IPS DF 6.9 (cell line): ENCODE measurements around the gene PLBD2.

Experiments used
- DNase-seq: peaks from one replicate; pipeline ENCODE4 v3.0.0-alpha.2; 2013; ENCODE audit warnings: low read depth, low spot score
- H3K27ac ChIP-seq: one replicate; pipeline ENCODE4 v1.5.1; 2013; ENCODE audit warnings: low read length, control low read depth
- H3K27me3 ChIP-seq: 2 replicates; pipeline ENCODE4 v1.6.1; 2013; ENCODE audit warnings: mild to moderate bottlenecking, low read length; ENCODE audit not compliant: control insufficient read depth, insufficient read depth
- H3K36me3 ChIP-seq: 2 replicates; pipeline ENCODE4 v1.6.1; 2013; ENCODE audit warnings: low read length; ENCODE audit not compliant: control insufficient read depth, insufficient read depth
- H3K4me1 ChIP-seq: 2 replicates; pipeline ENCODE4 v1.6.1; 2013; ENCODE audit warnings: low read length; ENCODE audit not compliant: control insufficient read depth, insufficient read depth
- H3K4me3 ChIP-seq: 2 replicates; pipeline ENCODE4 v1.5.1; 2013; ENCODE audit warnings: mild to moderate bottlenecking, low read length
- H3K9me3 ChIP-seq: 2 replicates; pipeline ENCODE4 v1.6.1; 2013; ENCODE audit warnings: low read length, inconsistent platforms; ENCODE audit not compliant: control insufficient read depth, insufficient read depth
- WGBS: extraction: QIAGEN DNeasy Blood & Tissue Kit; methylation state at CpG from one replicate; pipeline ENCODE4 v1.1.7; 2013; ENCODE audit warnings: mixed read lengths, missing lambda C conversion rate; ENCODE audit not compliant: insufficient read length, insufficient coverage; 5-methylcytosine and 5-hydroxymethylcytosine counted together

Gene PLBD2

DNA sequence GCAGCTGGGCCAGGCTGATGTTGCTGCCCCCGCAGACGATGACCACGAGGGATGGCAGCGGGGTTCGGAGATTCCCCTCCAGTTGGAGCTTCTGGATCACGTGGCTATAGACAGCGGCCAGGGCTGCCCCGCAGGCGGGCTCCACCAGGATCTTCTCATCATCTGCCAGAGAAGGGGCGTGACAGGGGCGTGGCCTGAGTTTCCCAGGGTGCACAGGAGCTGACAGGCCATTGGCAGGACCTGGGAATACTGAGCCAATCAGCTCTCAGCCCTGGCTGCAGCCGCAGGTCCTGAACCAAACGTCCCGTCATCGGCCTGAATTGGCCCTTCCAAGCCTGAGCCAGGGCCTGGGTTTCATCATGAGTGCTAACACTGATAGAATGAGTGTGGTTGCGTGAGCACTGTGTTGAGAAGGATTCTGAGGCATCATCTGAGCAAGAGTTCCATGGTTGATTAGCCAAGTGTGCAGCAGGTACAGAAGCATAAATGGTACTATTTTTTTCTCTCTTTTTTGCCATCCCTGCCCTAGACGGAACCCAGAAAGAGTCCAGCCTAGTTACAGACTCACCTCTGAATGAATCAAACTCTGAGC, 34.7 kb downstream of the PLBD2 start:
- DNase-seq, result peak; percentile 80
- no peak overlapping the region for H3K27ac ChIP-seq
- no peaks in the 10 kb centered on the region; the same call in 1 of the 2 replicates for H3K36me3 ChIP-seq
- H3K9me3 ChIP-seq, result no peaks in the 10 kb centered on the region
- H3K4me3 ChIP-seq, result no peak overlapping the region
- no CpG with 5 or more reads among the region's 17 CpGs for WGBS
- H3K27me3 ChIP-seq, result no peaks in the 10 kb centered on the region
- no peaks in the 10 kb centered on the region; the same call in 1 of the 2 replicates for H3K4me1 ChIP-seq

DNA sequence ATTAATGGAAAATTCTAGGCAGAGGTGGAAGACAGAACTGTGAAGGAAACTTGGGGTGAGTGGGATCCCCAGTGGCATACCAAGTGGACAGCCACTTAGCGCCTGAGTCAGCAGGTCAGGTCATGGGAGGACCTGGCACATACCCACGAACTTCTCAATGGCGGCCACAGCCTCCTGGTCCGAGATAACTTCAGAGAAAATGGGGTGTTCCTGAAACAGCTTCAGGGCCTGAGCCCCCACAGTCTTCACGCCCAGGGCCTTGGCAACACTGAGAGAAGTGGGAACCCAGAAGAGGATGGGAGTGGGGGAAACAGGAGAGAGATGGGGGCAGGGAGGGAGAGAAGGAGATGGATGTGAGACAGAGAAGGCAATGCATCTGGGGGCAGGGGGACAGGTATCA, 35.4 kb downstream of the PLBD2 start:
- H3K27ac ChIP-seq, result no peak overlapping the region
- no peaks in the 10 kb centered on the region for H3K9me3 ChIP-seq
- no CpG with 5 or more reads among the region's 5 CpGs for WGBS
- H3K36me3 ChIP-seq, result no peaks in the 10 kb centered on the region; the same call in 1 of the 2 replicates
- no peak for DNase-seq
- H3K27me3 ChIP-seq, result no peaks in the 10 kb centered on the region
- no peaks in the 10 kb centered on the region; the same call in 1 of the 2 replicates for H3K4me1 ChIP-seq
- no peak overlapping the region for H3K4me3 ChIP-seq

DNA sequence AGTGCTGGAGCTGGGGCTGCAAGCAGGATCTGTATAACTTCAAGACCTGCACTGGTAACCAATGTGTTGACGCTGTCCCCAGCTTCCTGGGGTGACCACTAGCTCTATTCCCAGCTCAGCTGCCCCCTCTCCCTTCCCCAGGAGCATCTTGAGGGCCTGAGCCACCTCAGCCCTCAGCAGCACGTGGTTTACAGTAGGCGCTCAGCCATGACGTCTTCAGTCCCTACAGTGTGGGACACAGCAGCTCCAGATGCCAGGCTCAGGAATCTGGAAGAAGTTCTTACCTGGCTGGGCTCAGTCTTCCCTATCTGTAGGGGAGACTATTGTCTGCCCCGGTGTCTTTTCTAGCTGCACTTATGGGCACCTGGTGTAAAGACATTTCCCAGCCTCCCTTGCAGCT, 36.7 kb downstream of the PLBD2 start:
- no peaks in the 10 kb centered on the region; the same call in 1 of the 2 replicates for H3K4me1 ChIP-seq
- H3K27me3 ChIP-seq, result no peaks in the 10 kb centered on the region
- H3K36me3 ChIP-seq, result no peaks in the 10 kb centered on the region; the same call in 1 of the 2 replicates
- H3K9me3 ChIP-seq, result no peaks in the 10 kb centered on the region
- WGBS, result no CpG with 5 or more reads among the region's 5 CpGs
- H3K27ac ChIP-seq, result no peak overlapping the region
- H3K4me3 ChIP-seq, result no peak overlapping the region
- no peak for DNase-seq

DNA sequence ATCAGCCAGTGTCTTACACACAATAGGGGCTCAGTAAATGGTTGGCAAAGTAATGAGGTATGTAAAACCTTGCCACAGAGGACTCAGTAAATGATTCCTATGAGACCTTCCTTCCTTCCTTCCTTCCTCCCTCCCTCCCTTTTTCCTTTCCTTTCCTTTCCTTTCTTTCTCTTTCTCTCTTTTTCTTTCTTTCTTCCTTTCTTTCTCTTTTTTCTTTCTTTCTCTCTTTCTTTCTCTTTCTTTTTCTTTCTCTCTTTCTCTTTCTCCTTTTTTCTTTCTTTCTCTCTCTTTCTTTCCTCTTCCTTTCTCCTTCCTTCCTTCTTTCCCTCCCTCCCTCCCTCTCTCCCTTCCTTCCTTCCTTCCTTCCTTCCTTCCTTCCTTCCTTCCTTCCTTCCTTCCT, 37.8 kb downstream of the PLBD2 start:
- H3K27me3 ChIP-seq, result no peaks in the 10 kb centered on the region
- no peaks in the 10 kb centered on the region for H3K9me3 ChIP-seq
- no peak overlapping the region for H3K27ac ChIP-seq
- DNase-seq, result no peak
- H3K36me3 ChIP-seq, result no peaks in the 10 kb centered on the region
- H3K4me3 ChIP-seq, result no peak overlapping the region
- H3K4me1 ChIP-seq, result no peaks in the 10 kb centered on the region; the same call in 1 of the 2 replicates

DNA sequence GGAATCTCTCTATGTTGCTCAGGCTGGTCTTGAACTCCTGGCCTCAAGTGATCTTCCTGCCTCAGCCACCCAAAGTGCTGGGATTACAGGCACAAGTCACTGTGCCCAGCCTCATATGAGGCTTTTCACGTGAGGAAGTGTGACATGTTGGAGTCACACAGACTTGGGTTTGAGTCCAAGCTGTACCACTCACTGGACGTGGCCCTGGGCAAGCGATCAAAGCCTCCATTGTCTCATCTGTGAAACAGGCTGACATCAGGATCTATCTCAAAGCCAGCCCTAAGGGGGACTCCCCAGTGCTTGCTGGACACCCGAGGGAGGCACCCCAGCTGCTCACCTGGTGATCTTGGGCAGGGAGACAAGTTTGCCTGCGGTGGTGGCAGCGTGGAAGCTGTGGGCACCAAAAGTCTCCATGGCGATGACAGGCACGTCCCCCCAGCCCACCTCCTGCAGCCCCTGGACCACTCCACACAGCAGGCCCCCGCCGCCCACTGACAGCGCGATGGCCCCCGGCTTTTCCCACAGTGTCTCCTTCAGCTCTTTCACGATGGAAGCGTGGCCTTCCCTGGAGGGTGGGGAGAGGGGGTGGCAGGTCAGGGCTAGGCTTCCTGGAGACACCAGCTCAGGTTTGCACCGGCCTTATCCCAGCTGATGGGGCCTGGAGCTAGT, 38.6 kb downstream of the PLBD2 start:
- H3K27me3 ChIP-seq, result no peaks in the 10 kb centered on the region
- no peaks in the 10 kb centered on the region; the same call in 1 of the 2 replicates for H3K4me1 ChIP-seq
- H3K27ac ChIP-seq, result no peak overlapping the region
- H3K4me3 ChIP-seq, result no peak overlapping the region
- no CpG with 5 or more reads among the region's 16 CpGs for WGBS
- H3K36me3 ChIP-seq, result no peaks in the 10 kb centered on the region
- no peaks in the 10 kb centered on the region for H3K9me3 ChIP-seq
- DNase-seq, result no peak

DNA sequence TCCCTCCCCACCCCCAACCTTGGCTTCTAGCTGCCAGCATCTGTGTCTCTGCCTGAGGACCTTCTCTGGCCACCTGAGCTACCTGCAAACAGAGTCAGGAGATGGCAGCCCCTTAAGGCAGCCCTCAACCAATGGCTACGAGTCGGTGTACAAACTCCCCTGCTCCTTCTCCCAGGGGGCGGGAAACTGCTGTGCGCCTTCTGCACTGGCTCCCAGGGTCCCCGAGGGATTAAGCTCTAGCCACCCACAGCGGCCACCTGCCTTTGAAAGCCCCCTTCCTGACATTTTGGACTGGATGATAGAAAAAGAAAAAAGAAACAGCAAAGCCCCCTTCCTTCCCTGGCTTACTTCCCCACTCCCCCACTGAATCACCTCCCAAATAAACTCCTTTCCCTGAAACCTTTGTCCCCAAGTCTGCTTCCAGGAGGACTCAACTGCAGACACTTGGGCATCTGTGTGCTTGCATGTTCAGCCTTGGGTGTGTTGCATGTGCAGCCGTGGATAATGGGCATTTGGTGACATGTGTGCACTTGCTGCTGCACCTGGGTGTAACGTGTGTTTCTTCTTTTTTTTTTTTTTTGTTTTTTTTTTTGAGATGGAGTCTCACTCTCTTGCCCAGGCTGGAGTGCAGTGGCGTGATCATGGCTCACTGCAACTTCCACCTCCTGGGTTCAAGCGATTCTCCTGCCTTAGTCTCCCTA, 39.3 kb downstream of the PLBD2 start:
- no peak overlapping the region for H3K27ac ChIP-seq
- H3K4me3 ChIP-seq, result no peak overlapping the region
- DNase-seq, result no peak
- H3K27me3 ChIP-seq, result no peaks in the 10 kb centered on the region
- WGBS, result no CpG with 5 or more reads among the region's 10 CpGs
- H3K4me1 ChIP-seq, result no peaks in the 10 kb centered on the region; the same call in 1 of the 2 replicates
- H3K9me3 ChIP-seq, result no peaks in the 10 kb centered on the region
- no peaks in the 10 kb centered on the region for H3K36me3 ChIP-seq

DNA sequence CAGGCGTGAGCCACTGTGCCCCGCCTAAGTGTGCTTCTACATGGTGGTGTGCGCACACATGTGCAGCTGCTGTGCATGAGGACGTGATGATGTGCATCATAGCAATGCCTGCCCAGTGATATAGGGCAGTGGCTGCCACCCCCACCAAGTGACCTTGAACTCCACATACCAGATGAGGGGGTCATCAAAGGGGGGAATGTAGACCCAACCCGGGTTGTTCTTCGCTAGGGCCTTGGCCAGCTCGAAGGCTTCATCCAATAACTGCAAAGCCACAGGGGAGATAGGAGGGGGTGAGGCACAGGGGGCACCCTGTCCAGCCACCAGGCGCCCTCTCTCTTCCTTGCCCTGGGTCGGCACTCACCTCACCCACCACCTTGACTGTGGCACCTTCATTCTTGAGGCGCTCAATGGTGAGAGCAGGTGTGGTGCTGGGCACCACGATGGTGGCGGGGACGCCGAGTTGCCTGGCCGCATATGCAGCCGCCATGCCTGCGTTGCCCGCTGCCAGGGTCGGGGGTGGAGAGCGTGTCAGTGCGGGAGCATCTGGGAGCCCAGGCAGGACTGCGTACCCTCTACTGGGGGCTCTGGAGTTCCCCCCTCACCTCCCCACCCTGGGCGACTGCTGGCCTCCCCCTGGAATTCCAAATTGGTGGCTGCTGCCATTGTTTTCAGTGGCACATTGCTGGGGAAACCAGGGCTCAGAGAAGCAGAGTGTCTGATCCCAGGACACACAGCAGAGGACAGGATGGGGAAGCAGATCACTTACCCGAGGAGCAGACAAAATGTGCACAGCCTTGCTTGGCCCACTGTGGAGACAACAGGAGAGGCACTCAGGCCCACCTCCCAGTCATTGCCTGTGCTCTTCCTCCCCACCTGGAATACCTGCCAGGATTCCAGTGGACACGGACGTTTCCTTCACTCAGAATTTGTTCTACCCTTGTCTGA, 40.2 kb downstream of the PLBD2 start:
- Histone ChIP-seq H3K27me3 (no peaks in the 10 kb centered on the region), H3K4me3 (no peak overlapping the region), H3K9me3 (no peaks in the 10 kb centered on the region), H3K4me1 (no peaks in the 10 kb centered on the region; the same call in 1 of the 2 replicates), H3K27ac (no peak overlapping the region), H3K36me3 (no peaks in the 10 kb centered on the region)
- no peak for DNase-seq
- no CpG with 5 or more reads among the region's 26 CpGs for WGBS

DNA sequence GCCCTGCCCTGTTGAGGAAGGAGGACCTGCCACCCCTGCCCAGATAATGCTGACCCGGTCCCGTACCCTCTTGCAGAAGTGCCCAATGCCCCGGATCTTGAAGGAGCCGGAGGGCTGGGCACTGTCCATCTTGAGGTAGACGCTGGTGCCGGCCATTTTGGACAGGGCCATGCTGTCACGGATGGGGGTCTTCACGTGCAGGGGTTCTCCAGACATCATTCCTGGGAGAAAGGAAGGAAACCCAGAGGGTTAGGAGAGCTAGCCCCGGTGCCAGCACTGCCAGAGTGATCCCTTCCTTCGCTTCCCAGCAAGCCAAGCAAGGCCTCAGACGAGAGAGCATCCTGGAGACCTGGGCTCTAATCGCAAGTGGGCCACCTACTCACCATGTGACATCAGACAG, 41.1 kb downstream of the PLBD2 start:
- H3K9me3 ChIP-seq, result no peaks in the 10 kb centered on the region
- WGBS, result no CpG with 5 or more reads among the region's 12 CpGs

DNA sequence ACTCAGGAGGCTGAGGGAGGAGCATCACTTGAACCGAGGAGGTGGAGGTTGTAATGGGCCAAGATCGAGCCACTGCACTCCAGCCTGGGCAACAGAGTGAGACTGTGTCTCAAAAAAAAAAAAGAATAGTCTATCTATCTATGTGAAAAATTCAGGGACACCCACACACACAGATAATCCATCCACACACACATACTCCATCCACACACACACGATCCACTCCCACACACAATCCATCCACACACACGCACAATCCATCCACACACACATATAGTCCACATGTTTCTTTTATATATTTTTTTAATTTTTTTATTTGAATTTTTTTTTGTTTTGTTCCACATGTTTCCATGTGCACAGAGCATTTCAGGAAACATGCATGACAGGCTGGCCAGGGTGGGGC, 42.0 kb downstream of the PLBD2 start:
- no peaks in the 10 kb centered on the region; the same call in none of the 2 replicates for H3K4me1 ChIP-seq
- H3K36me3 ChIP-seq, result no peaks in the 10 kb centered on the region
- H3K4me3 ChIP-seq, result no peak overlapping the region
- H3K27me3 ChIP-seq, result no peaks in the 10 kb centered on the region
- H3K9me3 ChIP-seq, result no peaks in the 10 kb centered on the region
- no peak overlapping the region for H3K27ac ChIP-seq
- no peak for DNase-seq
- WGBS, result 100% methylated on average over 2 of the region's 4 CpGs

More for the DNA sequence above, 41.1 kb downstream of the PLBD2 start:
- Histone ChIP-seq H3K4me1 (no peaks in the 10 kb centered on the region; the same call in 1 of the 2 replicates), H3K27me3 (no peaks in the 10 kb centered on the region), H3K4me3 (no peak overlapping the region), H3K27ac (no peak overlapping the region), H3K36me3 (no peaks in the 10 kb centered on the region)
- no peak for DNase-seq
